RWPE2 (cell line): Measurements from ENCODE around the gene SLC25A1.

Experiments
- ATAC-seq: fragments of 200-7000 bp; cut with Tn5 transposase; 3 replicates; pipeline ENCODE4 v1.9.1; 2021; ENCODE audit warnings: low read depth
- DNase-seq: peaks from one replicate; pipeline ENCODE4 v3.0.0-alpha.2; 2020; ENCODE audit warnings: low spot score
- H3K27ac ChIP-seq: fragments of 450-650 bp; 2 replicates; pipeline ENCODE4 v1.5.1; 2017; ENCODE audit warnings: mild to moderate bottlenecking; ENCODE audit not compliant: poor library complexity, severe bottlenecking
- H3K27me3 ChIP-seq: fragments of 250-450 bp; sonication (Bioruptor Pico); 2 replicates; pipeline ENCODE4 v1.5.1; 2021; ENCODE audit warnings: mild to moderate bottlenecking, moderate library complexity; ENCODE audit not compliant: insufficient read depth, poor library complexity, severe bottlenecking
- H3K36me3 ChIP-seq: fragments of 250-450 bp; sonication (Bioruptor Pico); 2 replicates; pipeline ENCODE4 v1.5.1; 2020; ENCODE audit warnings: low read depth, mild to moderate bottlenecking, moderate library complexity
- H3K4me1 ChIP-seq: fragments of 250-450 bp; sonication (Bioruptor Pico); 2 replicates; pipeline ENCODE4 v1.5.1; 2021; ENCODE audit warnings: mild to moderate bottlenecking, moderate library complexity; ENCODE audit not compliant: insufficient read depth, poor library complexity, severe bottlenecking
- H3K4me3 ChIP-seq: fragments of 250-450 bp; sonication (Bioruptor Pico); 2 replicates; pipeline ENCODE4 v1.5.1; 2021; ENCODE audit warnings: mild to moderate bottlenecking, moderate library complexity; ENCODE audit not compliant: severe bottlenecking
- H3K9me3 ChIP-seq: fragments of 250-450 bp; sonication (Bioruptor Pico); 2 replicates; pipeline ENCODE4 v1.5.1; 2021; ENCODE audit warnings: mild to moderate bottlenecking, moderate library complexity; ENCODE audit not compliant: severe bottlenecking
- TF ChIP-seq, protein P1 (sequence below): fragments of 450-650 bp; IDR thresholded peaks from one replicate; pipeline ENCODE4 v1.5.1; 2017; ENCODE audit warnings: mild to moderate bottlenecking, moderate library complexity; ENCODE audit not compliant: poor library complexity, severe bottlenecking

The SLC25A1 gene

DNA sequence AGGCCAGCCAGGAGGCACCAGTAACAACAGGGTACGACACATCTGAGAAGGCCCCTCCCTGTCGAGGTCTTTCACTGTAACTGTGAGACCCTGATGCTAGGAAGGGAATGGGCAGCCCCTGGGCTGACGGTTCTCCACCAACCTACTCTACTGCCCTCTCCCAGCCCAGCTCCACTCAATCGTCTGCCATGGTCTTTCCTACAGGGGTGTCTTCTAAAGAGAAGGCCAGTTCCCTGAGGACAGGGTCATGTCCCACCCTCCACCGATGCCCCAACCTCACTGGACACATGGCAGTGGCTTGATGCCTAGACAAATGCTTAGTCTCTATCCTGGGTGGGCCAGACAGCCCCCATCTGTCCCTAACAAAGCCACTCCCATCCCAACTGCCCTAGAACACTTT lies 46.0 kb upstream of the SLC25A1 start:
- no peak for DNase-seq
- no peaks in the 10 kb centered on the region for H3K4me1 ChIP-seq
- H3K36me3 ChIP-seq: peaks cover 43% of the 10 kb centered on the region
- H3K27ac ChIP-seq: no peak overlapping the region
- no peak for ATAC-seq
- H3K4me3 ChIP-seq: no peak overlapping the region
- H3K9me3 ChIP-seq: no peaks in the 10 kb centered on the region
- TF ChIP-seq, protein P1, sequence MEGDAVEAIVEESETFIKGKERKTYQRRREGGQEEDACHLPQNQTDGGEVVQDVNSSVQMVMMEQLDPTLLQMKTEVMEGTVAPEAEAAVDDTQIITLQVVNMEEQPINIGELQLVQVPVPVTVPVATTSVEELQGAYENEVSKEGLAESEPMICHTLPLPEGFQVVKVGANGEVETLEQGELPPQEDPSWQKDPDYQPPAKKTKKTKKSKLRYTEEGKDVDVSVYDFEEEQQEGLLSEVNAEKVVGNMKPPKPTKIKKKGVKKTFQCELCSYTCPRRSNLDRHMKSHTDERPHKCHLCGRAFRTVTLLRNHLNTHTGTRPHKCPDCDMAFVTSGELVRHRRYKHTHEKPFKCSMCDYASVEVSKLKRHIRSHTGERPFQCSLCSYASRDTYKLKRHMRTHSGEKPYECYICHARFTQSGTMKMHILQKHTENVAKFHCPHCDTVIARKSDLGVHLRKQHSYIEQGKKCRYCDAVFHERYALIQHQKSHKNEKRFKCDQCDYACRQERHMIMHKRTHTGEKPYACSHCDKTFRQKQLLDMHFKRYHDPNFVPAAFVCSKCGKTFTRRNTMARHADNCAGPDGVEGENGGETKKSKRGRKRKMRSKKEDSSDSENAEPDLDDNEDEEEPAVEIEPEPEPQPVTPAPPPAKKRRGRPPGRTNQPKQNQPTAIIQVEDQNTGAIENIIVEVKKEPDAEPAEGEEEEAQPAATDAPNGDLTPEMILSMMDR: no peak
- no peaks in the 10 kb centered on the region for H3K27me3 ChIP-seq

DNA sequence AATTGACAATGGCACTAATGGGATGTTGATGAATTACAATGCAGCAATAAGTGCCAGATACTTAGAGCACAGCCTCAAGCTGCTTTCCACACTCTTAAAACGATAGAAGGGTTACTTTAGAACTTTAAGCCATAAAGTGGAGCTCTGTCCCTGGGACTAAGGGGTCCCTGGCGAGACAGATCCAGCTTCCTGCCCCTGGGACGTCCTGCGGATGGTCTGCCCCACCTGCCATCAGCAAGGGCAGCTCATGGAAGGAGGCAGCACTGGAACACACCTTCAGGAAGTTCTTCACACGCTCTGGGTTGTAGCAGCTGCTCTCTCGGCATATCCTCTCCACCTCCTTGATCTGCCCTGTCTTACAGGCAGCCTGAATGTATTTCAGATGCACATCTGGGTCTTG lies 45.1 kb upstream of the SLC25A1 start:
- H3K4me3 ChIP-seq: no peak overlapping the region
- DNase-seq (no peak), ATAC-seq (no peak)
- no peaks in the 10 kb centered on the region for H3K27me3 ChIP-seq
- H3K27ac ChIP-seq: no peak overlapping the region
- no peaks in the 10 kb centered on the region for H3K9me3 ChIP-seq
- no peaks in the 10 kb centered on the region for H3K4me1 ChIP-seq
- TF ChIP-seq, protein P1: no peak
- peaks cover 35% of the 10 kb centered on the region for H3K36me3 ChIP-seq

DNA sequence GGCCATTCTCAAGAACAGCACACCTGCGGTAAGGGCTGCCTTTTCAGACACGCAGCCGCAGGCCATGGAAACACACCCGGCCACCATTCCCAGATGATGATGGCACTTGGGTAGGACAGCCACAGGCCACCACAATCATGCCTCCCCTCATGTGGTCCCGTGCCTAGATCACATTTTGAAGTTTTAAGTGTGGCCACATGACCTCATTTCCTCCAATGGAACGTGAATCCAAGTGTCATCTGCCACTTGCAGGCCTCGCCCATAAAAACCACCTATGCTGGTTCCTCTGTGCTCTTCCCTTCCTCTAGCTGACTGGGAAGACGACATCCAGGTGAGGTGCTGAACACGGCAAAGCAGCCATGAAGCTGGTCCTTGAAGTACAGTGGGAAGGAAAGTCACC lies 44.6 kb upstream of the SLC25A1 start:
- no peaks in the 10 kb centered on the region for H3K9me3 ChIP-seq
- no peak overlapping the region for H3K4me3 ChIP-seq
- peaks cover 30% of the 10 kb centered on the region for H3K36me3 ChIP-seq
- no peak overlapping the region for H3K27ac ChIP-seq
- H3K4me1 ChIP-seq: no peaks in the 10 kb centered on the region
- TF ChIP-seq, protein P1: no peak
- no peak for DNase-seq
- no peaks in the 10 kb centered on the region for H3K27me3 ChIP-seq
- ATAC-seq: no peak

DNA sequence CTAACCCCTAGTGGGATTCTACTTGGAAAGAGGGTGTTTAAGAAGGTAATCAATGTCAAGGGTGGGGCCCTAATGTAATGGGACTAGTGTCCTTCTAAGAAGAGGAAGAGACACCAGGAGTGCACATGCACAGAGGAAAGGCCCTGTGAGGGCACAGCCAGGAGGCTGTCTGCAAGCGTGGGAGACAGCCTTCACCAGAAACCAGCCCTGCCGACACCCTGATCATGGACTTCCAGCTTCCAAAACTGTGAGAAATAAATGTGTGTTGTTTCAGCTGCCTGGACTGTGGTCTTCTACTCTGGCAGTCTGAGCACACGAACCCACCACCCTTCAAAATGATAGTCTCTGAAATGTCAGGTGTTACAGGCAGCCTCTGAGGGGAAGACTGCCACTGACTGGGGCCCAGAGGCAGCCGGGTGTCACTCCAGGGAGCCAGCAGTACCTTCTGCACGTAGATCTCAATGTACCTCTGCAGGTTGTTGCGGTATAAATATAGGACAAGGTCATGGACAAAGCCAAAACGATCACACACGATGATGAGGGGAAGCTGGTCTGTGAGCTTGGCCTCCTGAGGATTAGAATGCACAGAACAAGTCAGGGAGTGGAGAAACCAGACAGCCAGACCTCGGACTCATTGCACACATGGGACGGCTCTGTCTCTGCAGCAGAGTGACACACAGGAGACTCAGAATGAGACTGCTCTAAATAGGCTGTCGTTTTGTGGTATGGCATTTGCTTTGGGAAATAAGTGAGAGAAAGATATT lies 43.9 kb upstream of the SLC25A1 start:
- DNase-seq: no peak
- ATAC-seq: no peak
- H3K27ac ChIP-seq: no peak overlapping the region
- no peaks in the 10 kb centered on the region for H3K9me3 ChIP-seq
- H3K4me1 ChIP-seq: no peaks in the 10 kb centered on the region
- H3K4me3 ChIP-seq: no peak overlapping the region
- TF ChIP-seq, protein P1: no peak
- peaks cover 25% of the 10 kb centered on the region for H3K36me3 ChIP-seq
- no peaks in the 10 kb centered on the region for H3K27me3 ChIP-seq

DNA sequence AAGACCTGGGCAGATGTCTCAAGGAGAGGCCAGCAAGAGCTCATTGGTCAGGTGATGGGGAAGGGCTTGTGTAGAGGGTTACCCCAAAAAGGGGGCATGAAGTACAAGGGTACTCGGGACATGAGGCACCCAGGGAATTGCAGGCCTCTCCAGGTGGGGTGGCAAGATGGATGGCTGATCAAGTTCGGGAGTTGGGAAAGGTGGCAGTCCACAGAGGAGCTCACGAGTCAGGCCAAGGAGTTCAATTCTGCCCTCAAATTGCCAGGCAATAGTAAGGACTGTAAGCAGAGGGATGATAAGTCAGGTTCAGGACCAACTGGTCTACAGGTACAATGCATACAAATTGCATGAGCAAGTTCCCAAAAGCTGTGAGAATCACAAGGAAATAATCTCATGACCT lies 42.3 kb upstream of the SLC25A1 start:
- Histone ChIP-seq H3K27me3 (no peaks in the 10 kb centered on the region), H3K36me3 (peaks cover 23% of the 10 kb centered on the region), H3K4me1 (no peaks in the 10 kb centered on the region), H3K9me3 (no peaks in the 10 kb centered on the region), H3K27ac (no peak overlapping the region), H3K4me3 (no peak overlapping the region)
- TF ChIP-seq, protein P1: no peak
- no peak for ATAC-seq
- no peak for DNase-seq
